ENCODE results near the gene NR4A1. TPM values are rescaled to one million over a fixed set of nuclear protein-coding genes. Genes with fewer than 3 reads are reported as not detected.

The NR4A1 gene
- polyA plus RNA-seq, 12 donors = 17.2 to 132 (median 32.6) TPM; not detected in 1

DNA sequence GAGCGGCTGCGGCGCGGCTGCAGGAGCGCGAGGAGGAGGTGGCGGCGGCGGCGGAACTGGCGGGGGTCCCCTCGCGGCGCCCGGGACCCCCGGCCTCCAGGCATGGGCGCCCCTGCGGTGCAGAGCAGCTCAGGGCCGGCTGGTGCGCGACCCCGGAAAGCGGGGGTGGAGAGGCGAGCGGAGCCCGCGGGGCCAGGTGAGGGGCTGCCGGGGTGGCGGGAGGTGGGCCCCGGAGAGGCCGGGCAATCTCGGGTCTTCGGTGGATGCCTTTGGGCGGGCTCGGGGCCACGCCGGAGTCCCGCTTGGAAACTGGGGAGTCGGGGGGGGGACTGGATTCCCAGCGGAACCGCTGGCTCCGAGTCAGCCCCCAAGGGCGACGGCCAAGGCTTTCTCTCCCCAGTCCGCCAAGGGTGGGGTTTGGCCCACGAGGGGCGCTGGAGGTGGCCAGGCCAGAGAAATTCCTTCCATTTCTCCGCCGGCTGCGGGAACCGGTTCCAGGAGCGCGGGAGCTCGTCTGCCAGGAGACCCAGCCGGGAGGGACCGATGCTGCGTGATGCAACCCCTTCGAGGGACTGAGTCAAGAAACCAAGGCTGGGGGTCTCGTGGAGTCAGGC lies 13.9 kb upstream of the NR4A1 start:
- peak; percentile 69 for DNase-seq

- no peak for DNase-seq
These were observed 12.8 kb upstream of the NR4A1 start for GRCh38 chr12:52038447-52038846.

DNA sequence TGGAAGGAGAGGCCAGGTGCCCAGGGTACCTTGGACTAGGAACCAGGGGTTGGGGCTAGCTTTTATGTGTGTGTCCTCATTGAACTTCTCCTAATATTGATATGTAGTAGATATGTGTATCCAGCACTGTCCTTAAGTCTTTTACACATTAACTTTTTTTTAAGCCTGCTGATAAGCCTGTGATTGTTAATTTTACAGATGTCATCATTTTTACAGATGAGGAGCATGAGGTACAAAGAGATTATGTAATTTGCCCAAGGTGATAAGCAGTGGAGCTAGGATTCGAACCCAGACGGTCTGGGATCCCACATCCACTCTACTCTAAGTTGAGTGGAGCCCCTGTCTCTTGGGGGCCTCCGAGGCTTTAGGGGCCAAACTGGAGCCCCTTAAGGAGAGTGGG lies 10.2 kb upstream of the NR4A1 start:
- no peak for DNase-seq

DNA sequence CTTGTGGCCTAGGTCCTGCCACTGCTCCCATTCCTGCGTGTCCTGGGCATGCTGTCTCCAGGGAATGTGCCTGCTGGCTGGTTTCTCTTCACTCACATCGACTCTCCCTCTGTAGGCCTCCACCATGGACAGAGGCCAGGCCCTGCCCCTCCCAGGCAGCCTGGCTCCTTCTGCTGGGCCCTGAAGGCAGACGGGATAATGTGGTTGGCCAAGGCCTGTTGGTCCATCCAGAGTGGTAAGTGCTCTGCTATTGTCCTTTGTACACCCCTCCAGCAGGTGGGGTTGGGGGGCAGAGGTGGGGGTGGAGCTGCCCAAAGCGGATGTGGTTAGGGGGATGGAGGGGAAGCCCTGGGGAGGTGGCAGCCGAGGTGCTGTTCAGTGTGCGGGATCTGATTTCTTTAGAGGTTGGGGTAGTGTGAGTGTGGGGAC lies 9.5 kb upstream of the NR4A1 start:
- DNase-seq = no peak

- DNase-seq = no peak
These were observed 8.4 kb upstream of the NR4A1 start for GRCh38 chr12:52042706-52043385.

GRCh38 chr12:52043386-52044212 lies 7.6 kb upstream of the NR4A1 start:
- no peak for DNase-seq

- peak; percentile 82 for DNase-seq
These were observed 6.8 kb upstream of the NR4A1 start for GRCh38 chr12:52044292-52044983.

GRCh38 chr12:52045794-52046199 lies 5.4 kb upstream of the NR4A1 start:
- no peak for DNase-seq

GRCh38 chr12:52046859-52047258 lies 4.4 kb upstream of the NR4A1 start:
- no peak for DNase-seq

DNA sequence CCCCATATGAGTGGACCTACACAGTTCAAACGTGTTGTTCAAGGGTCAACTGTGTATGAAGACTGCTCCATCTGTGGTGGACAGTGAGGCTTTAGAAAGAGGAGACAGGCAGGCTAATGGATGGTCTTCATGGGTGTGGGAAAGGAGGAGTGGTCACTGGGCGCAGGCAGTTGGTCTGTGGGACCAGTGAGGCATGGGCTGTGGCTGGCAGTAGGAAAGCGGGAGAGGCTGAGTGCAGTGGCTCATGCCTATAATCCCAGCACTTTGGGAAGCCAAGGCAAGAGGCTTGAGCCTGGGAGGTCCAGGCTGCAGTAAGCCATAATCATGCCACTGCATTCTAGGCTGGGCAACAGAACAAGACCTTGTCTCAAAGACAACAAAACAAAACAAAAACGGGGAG lies 2.0 kb upstream of the NR4A1 start:
- no peak for DNase-seq

- no peak for DNase-seq
These were observed 1.6 kb upstream of the NR4A1 start for GRCh38 chr12:52049688-52050087.

DNA sequence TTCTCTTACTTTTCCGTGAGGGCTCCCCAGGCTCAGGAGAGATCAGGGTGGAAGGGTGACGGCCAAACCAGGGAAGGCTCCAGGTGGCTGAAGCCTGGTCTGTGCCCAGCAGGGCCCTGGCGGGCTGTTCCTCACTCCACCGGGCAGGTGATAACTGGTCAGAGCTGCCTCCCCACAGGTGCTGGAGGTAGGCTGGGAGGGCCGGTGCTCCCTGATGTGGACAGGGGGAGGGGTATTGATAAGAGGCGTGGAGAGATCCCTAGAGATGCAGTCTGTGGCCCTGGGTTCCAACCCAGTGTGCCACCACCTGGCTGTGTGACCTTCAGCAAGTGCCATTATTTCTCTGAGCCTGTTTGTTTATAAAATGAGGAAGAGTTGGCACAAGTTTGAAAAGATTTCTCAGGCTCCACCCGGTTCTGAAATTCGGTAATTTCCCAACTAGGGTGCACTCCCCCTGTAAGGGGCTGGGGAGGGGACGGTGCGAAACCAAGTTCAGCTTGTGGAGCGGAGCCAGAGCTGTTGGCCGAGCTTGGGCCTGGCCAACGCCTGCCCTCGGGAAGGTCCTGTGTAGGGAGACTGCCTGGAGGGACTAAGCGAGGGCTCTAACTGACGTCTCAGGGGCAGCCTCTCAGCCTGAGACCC lies 1.0 kb upstream of the NR4A1 start:
- DNase-seq = no peak

- no peak for DNase-seq
These were observed 1.4 kb downstream of the NR4A1 start for GRCh38 chr12:52052468-52053186.

GRCh38 chr12:52053536-52054209 lies 2.4 kb downstream of the NR4A1 start:
- DNase-seq = no peak

GRCh38 chr12:52054231-52054832 lies 3.1 kb downstream of the NR4A1 start:
- DNase-seq = no peak

DNA sequence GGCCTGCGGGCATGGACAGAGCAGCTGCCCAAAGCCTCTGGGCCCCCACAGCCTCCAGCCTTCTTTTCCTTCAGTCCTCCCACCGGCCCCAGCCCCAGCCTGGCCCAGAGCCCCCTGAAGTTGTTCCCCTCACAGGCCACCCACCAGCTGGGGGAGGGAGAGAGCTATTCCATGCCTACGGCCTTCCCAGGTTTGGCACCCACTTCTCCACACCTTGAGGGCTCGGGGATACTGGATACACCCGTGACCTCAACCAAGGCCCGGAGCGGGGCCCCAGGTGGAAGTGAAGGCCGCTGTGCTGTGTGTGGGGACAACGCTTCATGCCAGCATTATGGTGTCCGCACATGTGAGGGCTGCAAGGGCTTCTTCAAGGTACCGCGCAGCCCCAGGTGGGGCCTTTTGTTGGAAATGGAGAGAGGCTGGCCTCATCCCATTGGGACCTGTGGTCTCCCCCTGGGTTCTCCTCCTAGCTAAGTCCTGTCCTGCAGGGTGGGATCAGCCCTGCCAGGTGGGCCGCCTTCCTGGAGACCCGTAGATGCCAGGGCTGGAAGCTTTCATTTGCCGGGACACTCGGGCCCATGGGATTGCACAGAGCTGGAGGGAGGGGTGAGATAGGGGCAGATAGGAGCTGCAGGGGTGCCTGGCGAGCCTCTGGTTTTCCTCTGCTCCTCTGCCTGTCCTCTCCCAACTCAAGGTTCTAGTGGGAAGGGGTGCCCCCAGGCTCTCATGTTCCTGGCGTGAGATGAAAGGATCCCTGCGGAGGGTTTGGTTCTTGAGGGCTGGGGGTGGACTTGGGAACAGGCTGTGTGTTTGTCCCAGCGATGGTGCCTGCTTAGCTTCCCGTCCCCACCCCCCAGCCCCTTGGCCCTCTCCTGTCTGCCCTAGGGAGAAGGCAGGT lies 3.8 kb downstream of the NR4A1 start:
- DNase-seq = no peak

DNA sequence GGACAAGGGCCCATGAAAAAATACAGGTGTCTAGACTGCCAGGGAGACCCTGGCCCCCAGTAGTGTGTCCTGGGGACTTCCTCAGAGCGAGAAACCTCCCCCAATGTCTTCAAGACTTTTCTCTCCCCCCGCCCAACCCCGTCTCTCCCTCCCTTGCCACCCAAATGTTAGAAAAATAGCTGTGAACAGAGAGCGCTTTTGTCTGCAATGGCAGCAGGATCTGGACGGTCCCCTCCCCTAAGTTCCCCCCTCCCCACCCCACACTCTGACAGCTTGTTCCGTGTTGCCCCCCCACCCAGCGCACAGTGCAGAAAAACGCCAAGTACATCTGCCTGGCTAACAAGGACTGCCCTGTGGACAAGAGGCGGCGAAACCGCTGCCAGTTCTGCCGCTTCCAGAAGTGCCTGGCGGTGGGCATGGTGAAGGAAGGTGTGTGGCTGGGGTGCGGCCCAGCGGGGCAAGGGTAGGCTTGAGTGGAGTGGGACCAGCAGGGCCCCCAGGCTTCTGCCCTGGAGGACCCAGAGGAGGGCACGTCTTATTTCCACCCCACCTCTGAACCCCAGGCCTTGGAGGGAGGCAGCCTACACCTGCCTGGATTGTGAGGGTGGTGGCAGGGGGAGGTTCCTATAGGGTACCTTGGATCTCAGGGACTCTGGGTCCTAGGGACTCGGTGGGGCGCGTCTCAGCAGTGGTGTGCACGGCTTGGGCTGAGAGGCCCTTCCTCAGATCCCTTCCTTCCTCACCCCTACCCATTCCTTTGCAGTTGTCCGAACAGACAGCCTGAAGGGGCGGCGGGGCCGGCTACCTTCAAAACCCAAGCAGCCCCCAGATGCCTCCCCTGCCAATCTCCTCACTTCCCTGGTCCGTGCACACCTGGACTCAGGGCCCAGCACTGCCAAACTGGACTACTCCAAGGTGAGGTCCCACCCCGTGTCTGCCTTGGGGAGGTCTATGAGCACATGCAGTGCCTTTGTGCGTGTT lies 4.8 kb downstream of the NR4A1 start:
- no peak for DNase-seq

Data from muscle of arm (tissue), 12 donors.